Measurements from ENCODE around the gene RAP1GAP. TPM values are rescaled to one million over a fixed set of nuclear protein-coding genes. Genes with fewer than 3 reads are reported as not detected.

Gene RAP1GAP
- total RNA-seq, 1 donor from 2014 or later, result 2.6 TPM

DNA sequence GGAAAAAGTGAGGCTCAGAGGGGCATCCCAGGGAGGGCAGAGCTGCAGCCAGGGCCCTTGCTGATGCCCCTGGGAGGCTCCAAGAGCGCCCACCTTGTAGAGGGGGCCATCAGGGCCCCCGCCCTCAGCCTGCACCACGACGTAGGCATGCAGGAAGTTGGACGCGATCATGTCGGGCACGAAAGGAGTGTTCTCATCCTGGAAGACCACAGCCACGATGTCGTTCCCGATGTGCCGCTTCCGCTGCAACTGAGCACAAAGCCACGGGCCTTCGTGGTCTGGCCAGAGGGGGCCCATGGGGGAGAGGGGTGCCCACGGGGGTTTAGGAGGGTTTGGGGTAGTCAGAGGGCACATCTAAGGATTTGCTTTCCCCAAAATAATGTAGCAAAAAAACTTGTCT, 59.1 kb downstream of the RAP1GAP start:
- no peaks in the 10 kb centered on the region for H3K9me3 ChIP-seq (ENCODE audit: low read depth)
- H4K20me1 ChIP-seq (ENCODE audit: low read depth), result no peaks in the 10 kb centered on the region
- H3K4me3 ChIP-seq, result no peak overlapping the region
- H3K27me3 ChIP-seq, result no peaks in the 10 kb centered on the region
- no peak overlapping the region for H3K9ac ChIP-seq
- Mint-ChIP-seq H3K4me1 (peaks cover 9% of the 10 kb centered on the region), H3K27ac (no peak overlapping the region), H3K27me3 (ENCODE audit: insufficient read depth, low read depth) (no peaks in the 10 kb centered on the region), H3K9me3 (no peaks in the 10 kb centered on the region), H3K4me3 (no peak overlapping the region), H3K36me3 (no peaks in the 10 kb centered on the region)
- H3K27ac ChIP-seq, result no peak overlapping the region
- H3F3A ChIP-seq (ENCODE audit: low read depth), result peaks cover 6% of the 10 kb centered on the region
- no peaks in the 10 kb centered on the region for H3K4me1 ChIP-seq
- no peak overlapping the region for H2AFZ ChIP-seq (replicated peaks)
- TF ChIP-seq EZH2 (IDR thresholded peaks at IDR 0.05) (no peak), EZH2phosphoT487 (IDR thresholded peaks at IDR 0.05) (no peak)
- TF ChIP-seq, protein P1, sequence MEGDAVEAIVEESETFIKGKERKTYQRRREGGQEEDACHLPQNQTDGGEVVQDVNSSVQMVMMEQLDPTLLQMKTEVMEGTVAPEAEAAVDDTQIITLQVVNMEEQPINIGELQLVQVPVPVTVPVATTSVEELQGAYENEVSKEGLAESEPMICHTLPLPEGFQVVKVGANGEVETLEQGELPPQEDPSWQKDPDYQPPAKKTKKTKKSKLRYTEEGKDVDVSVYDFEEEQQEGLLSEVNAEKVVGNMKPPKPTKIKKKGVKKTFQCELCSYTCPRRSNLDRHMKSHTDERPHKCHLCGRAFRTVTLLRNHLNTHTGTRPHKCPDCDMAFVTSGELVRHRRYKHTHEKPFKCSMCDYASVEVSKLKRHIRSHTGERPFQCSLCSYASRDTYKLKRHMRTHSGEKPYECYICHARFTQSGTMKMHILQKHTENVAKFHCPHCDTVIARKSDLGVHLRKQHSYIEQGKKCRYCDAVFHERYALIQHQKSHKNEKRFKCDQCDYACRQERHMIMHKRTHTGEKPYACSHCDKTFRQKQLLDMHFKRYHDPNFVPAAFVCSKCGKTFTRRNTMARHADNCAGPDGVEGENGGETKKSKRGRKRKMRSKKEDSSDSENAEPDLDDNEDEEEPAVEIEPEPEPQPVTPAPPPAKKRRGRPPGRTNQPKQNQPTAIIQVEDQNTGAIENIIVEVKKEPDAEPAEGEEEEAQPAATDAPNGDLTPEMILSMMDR (IDR thresholded peaks at IDR 0.05), result no peak
- no peaks in the 10 kb centered on the region for H3K36me3 ChIP-seq
- H3K4me2 ChIP-seq, result no peak overlapping the region
- DNase-seq (ENCODE audit: low spot score), result no peak
- H3K79me2 ChIP-seq (ENCODE audit: low read depth), result no peaks in the 10 kb centered on the region

DNA sequence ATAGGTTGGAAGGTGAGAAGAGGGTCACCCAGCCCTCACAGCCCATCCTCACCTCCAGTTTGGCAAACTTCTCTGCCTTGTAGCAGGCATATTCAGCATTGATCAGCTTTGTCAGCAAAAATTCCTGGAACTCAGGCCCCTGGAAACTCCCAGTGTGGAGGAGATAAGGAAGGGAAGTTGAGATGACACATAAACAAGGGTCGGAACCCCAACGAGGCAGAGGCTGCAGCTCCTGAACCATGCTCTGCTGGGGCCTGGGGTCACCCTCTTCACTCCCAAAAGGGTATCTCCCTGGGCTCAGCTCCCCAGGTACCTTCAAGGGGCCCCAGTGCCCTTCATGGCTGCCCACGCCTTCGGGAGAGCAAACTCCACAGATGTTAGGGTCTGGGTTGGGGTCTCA, 60.4 kb downstream of the RAP1GAP start:
- TF ChIP-seq EZH2phosphoT487 (IDR thresholded peaks at IDR 0.05) (no peak), EZH2 (IDR thresholded peaks at IDR 0.05) (no peak)
- TF ChIP-seq, protein P1 (IDR thresholded peaks at IDR 0.05), result no peak
- no peaks in the 10 kb centered on the region for H3K36me3 Mint-ChIP-seq
- no peak overlapping the region for H3K9ac ChIP-seq
- no peaks in the 10 kb centered on the region for H3K27me3 ChIP-seq
- no peak overlapping the region for H3K4me3 ChIP-seq
- no peak for DNase-seq (ENCODE audit: low spot score)
- H3K27ac Mint-ChIP-seq, result peak overlapping the region; percentile 29
- H3K27me3 Mint-ChIP-seq (ENCODE audit: insufficient read depth, low read depth), result no peaks in the 10 kb centered on the region
- H3K4me1 Mint-ChIP-seq, result peaks cover 17% of the 10 kb centered on the region
- H3K27ac ChIP-seq, result no peak overlapping the region
- no peak overlapping the region for H3K4me3 Mint-ChIP-seq
- no peak overlapping the region for H3K4me2 ChIP-seq
- H3F3A ChIP-seq (ENCODE audit: low read depth), result peaks cover 6% of the 10 kb centered on the region
- H3K79me2 ChIP-seq (ENCODE audit: low read depth), result no peaks in the 10 kb centered on the region
- H3K4me1 ChIP-seq, result no peaks in the 10 kb centered on the region
- no peaks in the 10 kb centered on the region for H3K9me3 ChIP-seq (ENCODE audit: low read depth)
- H2AFZ ChIP-seq (replicated peaks), result no peak overlapping the region
- H3K36me3 ChIP-seq, result no peaks in the 10 kb centered on the region
- H4K20me1 ChIP-seq (ENCODE audit: low read depth), result no peaks in the 10 kb centered on the region
- no peaks in the 10 kb centered on the region for H3K9me3 Mint-ChIP-seq

DNA sequence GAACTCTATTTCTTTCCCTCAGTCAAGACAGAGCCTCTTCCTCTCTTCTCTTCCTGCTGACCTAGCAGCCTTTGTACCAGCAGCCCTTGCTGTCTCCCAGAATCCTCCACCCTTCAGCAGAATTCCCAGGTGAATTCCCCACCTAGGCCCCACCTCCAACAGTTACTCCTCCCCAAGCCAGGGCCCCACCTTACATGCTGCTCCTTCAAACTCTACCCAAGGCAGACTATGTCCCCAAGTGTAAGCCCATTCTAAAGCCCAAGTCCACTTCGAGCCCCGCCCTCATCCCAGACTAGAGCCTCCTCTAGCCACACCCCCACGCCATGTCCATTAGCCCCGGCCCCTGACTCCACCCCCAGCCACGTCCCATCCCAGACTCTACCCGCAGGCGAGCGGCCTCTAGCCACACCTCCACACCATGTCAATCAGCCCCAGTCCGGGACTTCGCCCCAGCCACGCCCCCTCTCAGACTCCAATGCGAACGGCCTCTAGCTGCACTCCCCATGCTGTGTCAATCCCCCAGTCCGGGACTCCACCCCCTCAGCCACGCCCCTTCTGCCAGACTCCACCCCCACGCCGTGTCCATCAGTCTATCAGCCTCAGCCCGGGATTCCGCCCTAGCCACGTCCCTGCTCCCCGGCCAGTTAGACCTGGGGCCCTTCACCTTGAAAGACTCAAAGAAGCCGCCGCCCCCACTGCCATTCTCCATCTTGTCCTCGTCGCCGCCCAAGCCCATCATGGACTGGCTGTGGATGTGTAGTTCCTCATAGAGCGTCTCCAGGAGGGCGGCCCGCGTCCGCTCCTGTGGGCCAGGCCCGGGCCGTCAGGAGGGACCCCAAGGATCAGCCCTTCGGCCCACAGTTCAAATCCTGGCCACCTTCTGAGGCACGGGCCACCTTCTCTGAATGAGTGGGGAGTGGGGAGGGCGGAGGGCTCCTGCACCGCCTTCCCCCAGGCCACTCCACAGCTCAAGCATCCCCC, 61.3 kb downstream of the RAP1GAP start:
- peak; percentile 99 for DNase-seq (ENCODE audit: low spot score)
- no peaks in the 10 kb centered on the region for H3K4me1 ChIP-seq
- H3K27me3 Mint-ChIP-seq (ENCODE audit: insufficient read depth, low read depth), result no peaks in the 10 kb centered on the region
- H3K79me2 ChIP-seq (ENCODE audit: low read depth), result no peaks in the 10 kb centered on the region
- H3K36me3 ChIP-seq, result no peaks in the 10 kb centered on the region
- no peaks in the 10 kb centered on the region for H3K9me3 ChIP-seq (ENCODE audit: low read depth)
- H3F3A ChIP-seq (ENCODE audit: low read depth), result peaks cover 6% of the 10 kb centered on the region
- H4K20me1 ChIP-seq (ENCODE audit: low read depth), result no peaks in the 10 kb centered on the region
- H3K27ac Mint-ChIP-seq, result no peak overlapping the region
- peak overlapping the region; percentile 22 for H3K4me3 ChIP-seq
- H3K36me3 Mint-ChIP-seq, result no peaks in the 10 kb centered on the region
- TF ChIP-seq EZH2 (IDR thresholded peaks at IDR 0.05), result no peak
- TF ChIP-seq, protein P1 (IDR thresholded peaks at IDR 0.05), result no peak
- no peak for TF ChIP-seq EZH2phosphoT487 (IDR thresholded peaks at IDR 0.05)
- peak overlapping the region; percentile 72 for H3K4me3 Mint-ChIP-seq
- peaks cover 17% of the 10 kb centered on the region for H3K4me1 Mint-ChIP-seq
- H3K27me3 ChIP-seq, result no peaks in the 10 kb centered on the region
- no peak overlapping the region for H3K9ac ChIP-seq
- no peak overlapping the region for H3K27ac ChIP-seq
- H3K4me2 ChIP-seq, result peak overlapping the region; percentile 65
- H3K9me3 Mint-ChIP-seq, result no peaks in the 10 kb centered on the region
- peak overlapping the region; percentile 59 for H2AFZ ChIP-seq (replicated peaks)
